ENCODE measurements around the gene PRR7. TPM values are rescaled to one million over a fixed set of nuclear protein-coding genes. Genes with fewer than 3 reads are reported as not detected.
"Not testable (repeated sequence)": the region's sequence is repeated elsewhere in the genome, so short reads cannot be mapped to it uniquely, and the experiment has no call there.

Gene PRR7
- total RNA-seq, 1 donor from 2014 or later, result 13.1 TPM

- DNase-seq (ENCODE audit: low spot score, unreplicated experiment), result no peak
- Mint-ChIP-seq H3K36me3 (ENCODE audit: insufficient read depth) (peaks cover 10% of the 10 kb centered on the region), H3K9me3 (ENCODE audit: low read depth) (no peaks in the 10 kb centered on the region), H3K4me3 (ENCODE audit: low read depth) (no peak overlapping the region), H3K4me1 (ENCODE audit: low read depth) (no peaks in the 10 kb centered on the region), H3K27ac (no peak overlapping the region), H3K27me3 (no peaks in the 10 kb centered on the region)
- no peak for TF ChIP-seq CTCF (IDR thresholded peaks at IDR 0.05; ENCODE audit: unreplicated experiment)
Measured at GRCh38 chr5:177483042-177483441, 36.4 kb downstream of the PRR7 start.

- no peak for TF ChIP-seq CTCF (IDR thresholded peaks at IDR 0.05; ENCODE audit: unreplicated experiment)
Measured at GRCh38 chr5:177483994-177484901, 37.6 kb downstream of the PRR7 start.

GRCh38 chr5:177484902-177485549 lies 38.4 kb downstream of the PRR7 start:
- Mint-ChIP-seq H3K36me3 (ENCODE audit: insufficient read depth) (peaks cover 16% of the 10 kb centered on the region), H3K9me3 (ENCODE audit: low read depth) (no peaks in the 10 kb centered on the region), H3K27me3 (no peaks in the 10 kb centered on the region), H3K4me3 (ENCODE audit: low read depth) (no peak overlapping the region), H3K4me1 (ENCODE audit: low read depth) (no peaks in the 10 kb centered on the region), H3K27ac (peak overlapping the region; percentile 6)
- DNase-seq (ENCODE audit: low spot score, unreplicated experiment), result no peak
- no peak for TF ChIP-seq CTCF (IDR thresholded peaks at IDR 0.05; ENCODE audit: unreplicated experiment)

More at GRCh38 chr5:177483994-177484901, 37.6 kb downstream of the PRR7 start:
- DNase-seq (ENCODE audit: low spot score, unreplicated experiment), result no peak
- H3K27me3 Mint-ChIP-seq, result no peaks in the 10 kb centered on the region
- no peak overlapping the region for H3K4me3 Mint-ChIP-seq (ENCODE audit: low read depth)
- H3K9me3 Mint-ChIP-seq (ENCODE audit: low read depth), result no peaks in the 10 kb centered on the region
- H3K36me3 Mint-ChIP-seq (ENCODE audit: insufficient read depth), result peaks cover 14% of the 10 kb centered on the region
- peak overlapping the region; percentile 6 for H3K27ac Mint-ChIP-seq
- H3K4me1 Mint-ChIP-seq (ENCODE audit: low read depth), result no peaks in the 10 kb centered on the region

GRCh38 chr5:177485753-177486152 lies 39.1 kb downstream of the PRR7 start:
- H3K36me3 Mint-ChIP-seq (ENCODE audit: insufficient read depth), result peaks cover 17% of the 10 kb centered on the region
- H3K4me1 Mint-ChIP-seq (ENCODE audit: low read depth); H3K4me3 Mint-ChIP-seq (ENCODE audit: low read depth); H3K27me3 Mint-ChIP-seq; H3K27ac Mint-ChIP-seq; DNase-seq (ENCODE audit: low spot score, unreplicated experiment); H3K9me3 Mint-ChIP-seq (ENCODE audit: low read depth): not testable (repeated sequence)

- Mint-ChIP-seq H3K4me1 (ENCODE audit: low read depth) (no peaks in the 10 kb centered on the region), H3K27me3 (no peaks in the 10 kb centered on the region), H3K9me3 (ENCODE audit: low read depth) (no peaks in the 10 kb centered on the region), H3K27ac (no peak overlapping the region), H3K36me3 (ENCODE audit: insufficient read depth) (peaks cover 18% of the 10 kb centered on the region), H3K4me3 (ENCODE audit: low read depth) (no peak overlapping the region)
- DNase-seq (ENCODE audit: low spot score, unreplicated experiment), result no peak
- TF ChIP-seq CTCF (IDR thresholded peaks at IDR 0.05; ENCODE audit: unreplicated experiment), result no peak
Measured at GRCh38 chr5:177486256-177486655, 39.6 kb downstream of the PRR7 start.

Data from progenitor cell of endocrine pancreas (in vitro differentiated cells).